NCI-H345 (cell line): Measurements from ENCODE around the gene FOXP1.
"Not testable (repeated sequence)": the region's sequence is repeated elsewhere in the genome, so short reads cannot be mapped to it uniquely, and the experiment has no call there.

Source experiments
- DNase-seq: peaks from one replicate; lab custom pipeline; 2025; lab: John Stamatoyannopoulos, UW

FOXP1 gene

DNA sequence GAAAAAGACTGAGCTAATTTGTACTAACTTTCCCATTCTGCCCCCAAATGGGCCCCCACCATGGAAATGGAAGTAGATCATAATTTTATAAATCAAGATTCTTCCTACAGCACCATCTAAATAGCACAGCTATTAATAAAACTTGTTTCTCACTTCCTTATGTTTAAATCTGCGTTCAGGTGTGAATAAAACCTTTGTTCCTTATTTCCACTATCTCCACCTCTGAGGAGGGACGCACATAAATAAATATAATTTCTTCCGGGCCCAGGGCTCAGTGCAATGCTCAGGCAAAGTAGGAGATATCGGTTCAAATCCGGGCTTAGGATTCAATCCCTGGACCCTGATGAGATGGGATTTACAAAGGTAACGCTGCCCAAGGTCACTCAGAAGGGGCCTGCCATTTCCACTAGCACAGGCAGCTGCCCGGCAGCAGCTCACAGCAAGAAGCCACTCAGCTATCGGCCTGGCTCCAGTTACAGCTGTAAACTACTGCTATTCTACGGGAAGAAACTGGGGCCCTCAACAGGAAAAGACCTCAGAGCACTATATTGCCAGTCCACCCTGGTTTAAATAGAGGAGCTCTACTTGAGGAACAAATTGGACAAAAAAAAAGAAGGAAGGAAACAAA lies 52.5 kb downstream of the FOXP1 start:
- peak; percentile 39 for DNase-seq

DNA sequence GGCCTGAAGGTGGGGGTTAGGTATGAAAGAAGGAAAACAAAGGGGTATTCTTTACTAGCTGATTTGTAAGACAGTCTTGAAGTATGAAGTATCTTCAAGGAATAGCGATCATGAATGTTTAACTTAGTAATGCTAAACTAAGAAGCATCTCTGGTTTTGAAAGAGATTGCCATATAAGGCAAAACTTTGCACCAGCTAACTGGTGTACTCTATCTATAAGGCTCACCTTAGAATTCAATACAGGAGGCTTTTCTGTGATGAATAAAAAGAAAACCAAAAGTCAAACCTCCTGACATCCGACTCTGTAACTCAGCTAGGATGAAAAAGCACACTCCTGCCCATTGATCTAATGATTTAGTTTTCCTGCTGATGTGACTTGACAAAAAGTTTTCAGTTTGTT lies 54.7 kb downstream of the FOXP1 start:
- no peak for DNase-seq

DNA sequence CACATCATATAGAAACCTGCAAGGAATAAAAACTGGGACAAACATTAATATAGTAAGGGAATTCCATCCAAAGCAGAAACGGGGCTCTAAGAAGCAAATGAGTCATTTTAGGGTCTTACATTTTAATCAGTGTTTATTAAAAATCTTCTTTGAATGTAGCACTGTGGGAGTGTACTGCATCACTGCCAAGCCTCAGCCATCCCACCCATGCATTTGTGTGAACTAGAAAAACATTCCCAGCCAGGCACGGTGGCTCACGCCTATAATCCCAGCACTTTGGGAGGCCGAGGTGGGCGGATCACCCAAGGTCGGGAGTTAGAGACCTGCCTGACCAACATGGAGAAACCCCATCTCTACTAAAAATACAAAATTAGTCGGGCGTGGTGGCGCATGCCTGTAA lies 57.1 kb downstream of the FOXP1 start:
- DNase-seq, result not testable (repeated sequence)

DNA sequence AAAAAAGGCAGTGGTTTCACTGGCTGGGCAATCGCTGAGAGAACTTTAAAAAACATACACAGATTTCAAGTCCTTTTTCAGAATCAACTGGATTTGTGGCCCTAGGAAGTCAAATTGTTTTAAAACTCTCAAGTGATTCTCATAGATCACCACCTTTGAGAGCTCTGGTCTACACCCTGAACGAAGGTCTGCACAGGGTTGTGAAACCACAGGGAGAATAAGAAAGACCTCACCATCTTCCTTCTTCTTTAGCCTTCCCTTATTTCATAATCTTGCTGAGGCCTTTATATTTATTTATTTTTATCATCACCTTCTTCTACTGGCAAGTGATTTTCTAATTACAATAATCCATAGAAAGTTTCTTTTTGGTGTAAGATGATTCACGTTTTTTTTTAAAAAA lies 58.1 kb downstream of the FOXP1 start:
- DNase-seq, result no peak

DNA sequence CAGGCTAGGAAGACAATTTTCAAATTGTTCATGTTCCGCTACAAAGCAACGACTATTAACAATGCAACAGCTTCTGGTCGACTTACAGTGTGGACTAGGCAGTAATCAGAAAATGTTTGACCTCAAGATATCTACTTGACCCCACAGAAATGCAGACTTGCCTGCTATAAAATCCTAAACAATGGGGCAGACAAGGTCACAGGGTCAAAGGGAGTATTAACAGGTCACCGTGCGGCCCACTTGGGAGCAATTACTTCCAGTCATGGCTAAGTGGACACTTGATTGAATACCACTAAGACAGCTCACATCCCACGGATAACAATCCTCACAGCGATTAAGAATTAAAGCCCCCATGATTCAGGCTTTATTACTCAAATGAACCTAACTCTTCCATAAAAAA lies 58.9 kb downstream of the FOXP1 start:
- no peak for DNase-seq

DNA sequence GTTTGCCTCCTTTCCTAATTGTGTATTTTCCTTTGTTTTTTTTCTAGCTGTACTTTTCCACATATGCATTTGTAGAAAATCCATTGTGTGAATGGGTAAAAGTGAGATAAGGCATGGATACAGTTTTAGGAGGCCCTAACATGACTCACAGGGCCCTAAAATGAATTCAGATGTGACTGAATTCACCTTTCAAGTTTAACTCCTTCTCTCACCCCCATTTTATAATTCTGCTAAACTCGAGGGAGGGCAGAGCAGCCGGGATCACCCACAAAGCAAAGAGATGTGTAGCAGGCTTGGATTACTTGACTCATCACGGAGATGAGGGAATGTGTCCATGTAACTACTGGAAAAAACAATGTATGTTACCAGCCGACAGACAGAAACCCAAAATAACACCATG lies 59.9 kb downstream of the FOXP1 start:
- no peak for DNase-seq

DNA sequence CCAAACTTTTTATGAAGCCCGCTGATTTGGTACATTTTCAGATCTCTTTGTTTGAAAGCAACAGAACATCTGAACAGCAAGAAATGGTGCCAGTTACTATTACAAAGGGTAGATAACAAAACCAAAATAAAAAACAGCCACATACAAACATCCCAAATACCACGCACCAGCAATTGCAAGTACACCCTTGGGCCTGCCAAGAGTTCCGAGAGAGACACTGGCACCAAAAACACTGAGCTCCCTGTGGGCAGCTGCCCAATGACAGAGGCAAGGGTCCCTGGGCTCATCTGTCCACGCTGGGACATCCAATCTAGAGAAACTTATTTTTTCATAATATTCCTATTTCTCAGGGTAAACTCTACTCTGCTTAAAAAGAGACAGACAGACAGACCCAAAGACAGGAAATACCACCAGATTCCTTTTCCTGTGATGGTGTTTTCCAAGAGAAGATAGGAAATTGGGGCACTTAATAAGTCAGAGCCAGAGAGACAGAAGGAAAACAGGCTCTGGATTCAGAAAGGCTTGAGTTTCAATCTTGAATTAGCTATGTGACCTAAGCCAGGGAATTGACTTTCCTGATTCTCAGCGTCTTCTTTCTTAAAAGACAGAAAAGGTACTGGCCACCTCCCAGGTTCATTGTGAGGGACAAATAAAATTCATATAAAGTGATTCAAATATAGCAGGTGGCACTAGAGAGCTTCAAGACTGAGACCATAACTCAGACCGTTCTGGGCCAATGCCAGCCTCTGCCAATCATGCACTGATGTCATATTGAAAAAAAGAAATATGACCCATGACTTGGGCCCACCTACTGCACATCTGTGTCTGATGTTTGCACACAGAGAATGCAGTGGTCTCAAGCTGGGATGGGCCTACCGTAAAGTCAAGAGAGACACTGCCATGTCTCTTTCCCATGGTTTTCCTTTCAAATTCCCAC lies 61.3 kb downstream of the FOXP1 start:
- no peak for DNase-seq

DNA sequence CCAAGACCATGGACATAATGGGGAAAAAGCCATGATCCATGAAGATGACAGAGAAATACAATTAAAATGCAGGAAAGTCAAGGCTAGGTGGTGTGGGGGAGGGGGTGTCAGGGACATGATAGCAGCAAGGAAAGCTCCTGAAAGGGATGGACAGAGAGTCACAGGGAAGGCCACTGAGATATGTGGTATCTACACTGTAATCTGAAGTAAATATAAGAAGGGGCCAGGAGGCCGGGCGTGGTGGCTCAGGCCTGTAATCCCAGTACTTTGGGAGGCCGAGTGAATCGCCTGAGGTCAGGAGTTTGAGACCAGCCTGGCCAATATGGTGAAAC lies 62.5 kb downstream of the FOXP1 start:
- no peak for DNase-seq

DNA sequence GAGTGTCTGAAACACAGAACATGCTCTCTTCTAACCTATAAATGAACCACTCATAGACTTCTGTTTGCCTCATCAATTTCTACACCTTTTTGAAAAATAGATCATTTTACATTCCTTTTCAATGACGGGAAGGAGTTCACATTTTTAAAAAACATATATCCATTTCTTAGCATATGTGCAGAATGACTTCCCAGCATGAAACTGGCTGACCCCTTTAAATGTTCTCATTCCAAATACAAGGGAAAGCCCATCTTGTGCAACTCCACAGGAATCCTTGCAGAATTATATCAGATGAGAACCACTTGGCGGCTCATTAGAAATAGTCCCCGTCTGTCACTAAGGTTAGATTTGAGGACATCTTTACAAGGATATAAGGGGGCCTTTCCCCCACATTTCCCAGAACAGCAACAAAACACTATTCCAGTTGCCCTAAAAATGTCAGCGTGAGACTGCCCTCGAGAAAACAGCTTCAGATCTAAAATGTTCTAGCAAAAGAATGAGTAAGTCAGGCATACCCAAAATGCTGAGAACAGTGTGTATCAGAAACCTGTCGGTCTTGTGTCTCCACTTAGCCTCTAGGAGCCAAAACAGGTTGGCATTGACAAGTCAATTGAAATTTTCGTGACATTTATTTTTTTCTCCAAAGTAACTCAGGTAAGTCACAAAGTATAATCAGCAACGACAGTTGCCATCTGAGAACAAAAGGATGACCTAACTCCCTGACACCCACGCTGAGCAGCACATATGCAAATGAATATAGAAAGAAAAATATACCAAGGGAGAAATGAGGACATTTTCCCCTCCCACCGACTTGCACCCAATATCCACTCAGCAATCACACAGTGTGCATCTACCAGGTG lies 63.1 kb downstream of the FOXP1 start:
- no peak for DNase-seq

DNA sequence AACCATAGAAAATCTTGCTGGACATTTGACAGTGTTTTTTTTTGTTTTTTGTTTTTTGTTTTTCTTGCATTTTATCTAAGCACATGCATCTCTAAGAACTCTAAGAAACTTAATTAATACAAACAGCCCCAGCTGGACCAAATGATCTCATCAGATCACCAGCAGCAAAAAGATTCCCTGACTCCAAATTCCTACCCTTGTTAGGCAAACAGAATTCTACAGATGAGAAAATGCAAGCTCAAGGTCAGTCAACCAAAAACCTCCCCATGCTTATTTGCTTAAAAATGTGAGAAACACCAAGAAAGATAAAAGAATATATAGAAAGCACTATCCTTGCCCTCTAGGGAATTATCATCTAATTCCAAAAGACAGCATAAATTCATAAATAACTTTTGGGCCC lies 65.4 kb downstream of the FOXP1 start:
- no peak for DNase-seq

DNA sequence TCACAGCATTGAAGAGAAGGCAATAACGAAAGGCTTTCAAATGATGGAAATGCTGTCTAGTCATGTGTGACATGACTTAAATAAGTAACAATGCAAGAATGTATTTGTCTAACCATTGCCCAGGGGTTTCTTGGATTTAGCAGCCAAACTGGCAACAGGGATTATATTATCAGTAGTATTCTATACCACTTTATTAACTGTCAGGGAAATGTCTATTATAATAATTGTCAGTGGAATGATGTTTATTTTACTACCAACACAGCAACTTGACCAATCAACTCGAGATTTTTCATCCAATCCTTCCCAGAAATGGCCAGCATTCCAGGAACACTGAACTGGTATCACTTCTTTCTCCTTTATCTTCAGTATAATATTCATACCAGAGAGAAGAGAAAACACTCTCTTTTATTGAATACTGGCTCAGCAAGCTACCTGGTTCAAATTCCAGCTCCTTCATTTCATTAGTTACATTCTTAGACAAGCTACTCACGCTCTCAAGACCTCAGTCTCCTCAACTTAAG lies 66.2 kb downstream of the FOXP1 start:
- DNase-seq, result no peak

DNA sequence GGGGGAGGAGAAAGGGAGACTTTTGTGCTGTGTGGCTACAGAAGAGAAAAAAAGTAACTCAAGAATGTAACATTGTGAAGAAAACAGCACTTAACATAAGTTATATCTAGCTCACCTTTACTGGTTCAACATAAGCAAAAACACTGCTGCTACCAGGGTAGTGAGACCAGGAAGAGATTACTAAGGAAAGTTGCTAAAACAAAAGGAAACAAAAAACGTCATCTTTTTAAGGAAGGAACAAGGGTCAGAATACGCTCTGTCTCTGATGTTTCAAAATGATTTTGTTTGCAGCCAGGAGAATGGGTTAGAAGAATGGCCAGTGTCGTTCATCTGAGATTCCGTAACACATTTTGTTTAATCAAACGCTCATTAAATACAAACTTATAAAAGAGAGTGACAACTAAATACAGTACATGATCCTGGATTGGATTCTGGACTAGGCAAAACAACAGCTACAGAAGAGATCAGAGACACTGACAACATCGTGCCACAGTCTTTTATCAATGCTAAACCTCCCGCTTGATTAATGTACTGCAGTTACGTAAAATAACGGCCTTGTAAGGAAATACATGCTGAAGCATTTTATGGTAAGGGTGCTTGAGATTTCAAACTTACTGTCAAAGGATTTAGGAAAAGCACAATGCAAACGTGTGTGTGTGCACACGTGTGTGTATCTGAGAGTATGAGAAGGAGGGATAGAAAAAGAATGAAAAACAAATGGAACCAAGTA lies 67.7 kb downstream of the FOXP1 start:
- DNase-seq, result no peak

DNA sequence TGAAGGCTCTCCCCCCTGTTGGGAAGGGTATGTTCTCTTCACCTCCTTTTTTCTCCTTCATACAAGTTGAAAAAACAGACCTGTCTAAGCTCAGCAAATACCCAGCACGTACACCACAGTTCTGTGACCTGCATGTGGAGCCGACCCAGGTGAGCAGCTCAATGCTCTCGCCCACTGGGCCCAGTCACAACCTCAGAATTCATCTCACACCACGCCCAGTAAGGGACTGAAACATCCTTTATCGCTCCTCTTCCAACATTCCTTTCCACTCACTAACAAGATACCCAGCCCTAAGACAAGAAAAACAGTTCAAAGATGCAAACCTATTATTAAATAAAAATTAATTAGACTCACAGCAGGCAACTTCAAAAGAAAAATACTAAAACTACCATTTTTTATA lies 68.9 kb downstream of the FOXP1 start:
- no peak for DNase-seq

DNA sequence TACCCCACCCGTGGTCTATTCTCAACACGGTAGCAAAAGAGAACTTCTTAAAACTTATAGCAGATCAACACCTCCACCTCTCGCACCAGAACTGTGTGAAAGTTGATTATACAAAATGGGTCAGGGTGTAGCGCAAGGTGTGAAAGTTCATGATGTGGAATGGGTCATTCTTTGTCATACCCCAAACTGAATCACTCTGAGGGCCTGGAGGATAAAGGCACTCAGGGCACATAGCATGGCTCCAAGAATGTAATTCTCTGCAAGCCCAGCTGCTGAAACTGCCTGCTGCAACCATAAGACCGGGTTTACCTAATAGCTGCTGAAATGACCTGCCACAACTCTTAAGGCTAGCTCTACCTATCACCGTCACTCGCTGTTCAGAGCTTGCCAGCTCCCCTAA lies 70.0 kb downstream of the FOXP1 start:
- no peak for DNase-seq

DNA sequence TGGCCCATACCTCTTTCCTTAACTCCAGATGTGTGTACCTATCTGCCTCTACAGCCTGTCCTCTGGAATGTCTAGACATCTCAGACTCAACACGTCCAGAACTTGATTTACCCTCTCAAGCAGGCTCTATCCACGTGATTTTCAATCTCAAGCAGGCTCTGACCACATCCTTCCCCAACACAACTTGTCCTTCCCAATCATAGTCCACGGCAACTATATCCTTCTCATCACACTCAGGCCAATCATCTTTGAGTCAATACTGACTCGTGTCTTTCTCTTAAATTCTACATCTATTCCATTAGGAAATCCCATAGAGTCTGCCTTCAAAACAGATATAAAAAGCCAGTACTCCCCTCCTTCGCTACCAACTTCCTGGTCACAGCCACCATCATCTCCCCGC lies 70.4 kb downstream of the FOXP1 start:
- DNase-seq, result no peak

DNA sequence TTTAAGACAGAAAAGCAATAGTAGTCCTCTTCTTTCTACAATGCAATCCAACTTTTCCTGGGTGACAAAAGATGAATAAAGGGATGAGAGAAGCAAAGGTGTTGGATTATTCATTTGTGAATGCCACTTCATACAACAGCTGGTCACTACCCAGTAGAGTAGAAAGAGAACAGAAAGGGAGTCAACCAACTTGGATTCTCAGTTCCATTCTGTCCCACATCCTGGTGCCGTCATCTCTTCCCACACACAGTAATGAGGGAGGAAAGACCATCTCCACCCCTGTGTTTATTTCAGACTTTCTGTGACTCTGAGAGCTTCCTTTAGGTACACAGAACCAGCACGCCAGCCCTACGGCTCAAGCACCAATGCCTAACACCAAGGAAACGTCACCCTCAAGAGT lies 71.0 kb downstream of the FOXP1 start:
- DNase-seq, result no peak

DNA sequence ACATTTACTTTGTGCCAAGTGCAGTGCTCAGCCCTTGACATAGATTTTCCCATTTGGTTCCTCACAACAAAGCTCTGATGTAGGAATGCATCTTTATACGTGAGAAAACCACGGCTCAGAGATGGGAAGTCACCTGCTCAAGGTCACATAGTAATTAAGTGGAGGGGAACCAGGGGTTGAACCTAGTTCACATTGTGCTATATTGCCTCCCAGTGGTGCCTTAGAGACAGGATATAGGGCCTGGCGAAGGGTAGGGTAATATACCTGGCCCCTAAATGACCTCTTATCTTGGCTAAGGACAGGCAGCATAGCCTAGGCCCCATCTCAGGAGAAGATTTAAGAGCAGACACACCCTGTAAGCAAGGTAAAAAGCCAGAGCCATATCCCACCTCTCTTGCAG lies 71.5 kb downstream of the FOXP1 start:
- no peak for DNase-seq

DNA sequence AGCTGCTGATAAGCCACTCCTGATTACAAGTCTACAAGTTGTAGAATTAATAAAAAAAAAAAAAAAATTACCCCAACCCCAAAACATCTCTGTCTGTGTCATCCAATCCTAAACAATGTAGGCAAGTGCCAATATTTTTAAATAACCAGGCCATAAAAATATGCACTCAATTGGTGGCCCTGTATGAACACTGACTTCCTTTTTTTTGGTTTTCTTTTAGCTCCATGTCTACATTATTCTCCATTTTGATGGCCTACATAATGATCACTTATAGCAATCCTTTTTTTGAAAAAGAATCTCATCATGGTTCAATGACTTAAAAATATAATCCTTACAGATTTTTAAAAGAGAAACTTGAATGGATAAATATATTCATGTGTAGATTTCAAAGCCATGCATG lies 72.1 kb downstream of the FOXP1 start:
- DNase-seq, result no peak

DNA sequence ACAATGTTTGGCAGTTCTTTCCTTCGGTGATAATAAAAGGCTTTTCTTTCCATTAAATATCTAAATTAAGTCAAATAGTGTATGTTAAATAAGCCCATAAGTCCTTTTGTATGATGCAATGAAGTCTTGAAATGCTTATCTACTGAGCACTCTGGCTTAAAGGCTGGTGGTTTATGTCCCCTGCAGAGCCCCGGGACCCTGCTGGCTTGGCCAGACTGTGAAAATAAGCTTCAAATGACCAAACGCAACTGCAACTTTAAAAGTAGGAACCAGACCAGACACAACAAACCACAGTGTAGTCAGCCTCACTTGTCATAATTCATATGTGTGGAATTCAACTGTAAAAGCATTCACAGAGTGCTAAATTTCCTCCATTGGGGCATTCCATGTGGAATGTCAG lies 72.5 kb downstream of the FOXP1 start:
- DNase-seq, result no peak

DNA sequence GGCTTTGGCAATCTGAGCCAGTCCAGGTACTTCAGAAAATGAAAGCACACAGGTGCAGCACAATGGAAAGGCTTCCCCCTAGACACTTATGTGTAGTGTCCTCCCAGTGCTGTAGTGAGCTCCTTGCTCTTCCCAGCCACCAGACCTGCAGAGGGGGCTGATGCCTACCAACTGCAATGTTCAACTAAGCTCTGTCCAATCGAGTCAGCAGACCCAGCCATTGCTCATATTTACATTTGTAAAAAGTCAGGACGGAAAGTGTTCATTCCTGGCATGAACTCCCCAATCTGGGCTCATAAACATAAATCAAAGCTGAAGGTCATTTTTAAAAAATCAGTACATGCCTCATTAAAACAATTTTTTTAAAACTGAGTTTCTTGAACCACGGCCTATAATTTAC lies 73.0 kb downstream of the FOXP1 start:
- DNase-seq, result no peak

DNA sequence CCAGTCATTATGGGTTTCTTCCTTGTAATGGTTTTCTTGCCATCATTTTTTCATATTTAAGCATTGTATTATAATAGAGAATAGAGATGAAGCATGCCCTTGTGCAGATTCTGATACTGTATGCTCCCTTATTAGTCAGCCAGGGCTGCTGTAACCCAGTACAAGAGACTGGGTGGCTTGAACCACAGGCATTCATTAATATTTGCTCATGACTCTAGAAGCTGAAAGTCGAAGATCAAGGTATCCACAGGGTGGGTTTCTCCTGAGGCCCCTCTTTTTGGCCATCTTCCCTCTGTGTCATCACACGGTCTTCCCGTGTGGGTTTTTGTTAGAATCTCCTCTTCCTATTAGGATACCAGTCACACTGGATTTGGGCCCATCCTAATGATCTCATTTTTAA lies 74.5 kb downstream of the FOXP1 start:
- no peak for DNase-seq

DNA sequence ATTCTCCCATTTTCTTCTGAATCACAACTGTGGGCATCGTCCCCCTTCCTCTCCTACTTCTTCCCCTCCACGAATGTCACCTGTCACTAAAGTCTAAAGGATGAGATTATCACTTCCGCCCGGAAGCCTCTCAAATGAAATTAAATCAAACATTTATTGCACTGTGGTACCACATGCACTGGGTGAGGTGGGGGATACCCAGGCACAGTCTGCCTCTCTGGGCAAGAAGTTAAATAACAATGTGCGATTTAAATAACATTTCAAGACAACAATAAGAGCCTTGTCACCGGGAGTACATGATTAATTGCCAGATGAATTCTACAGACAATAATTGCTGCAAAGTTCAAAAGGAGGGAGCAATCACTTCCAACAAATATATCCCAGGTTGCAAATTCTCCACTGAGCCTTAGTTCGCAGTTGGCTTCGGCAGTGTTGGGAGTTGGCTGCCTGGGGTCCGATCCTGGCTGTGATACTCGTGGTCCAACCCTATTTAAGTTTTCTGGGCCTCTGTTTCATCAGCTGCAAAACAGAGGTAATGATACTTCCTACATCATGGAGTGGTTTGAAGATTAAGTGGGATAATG lies 77.7 kb downstream of the FOXP1 start:
- no peak for DNase-seq
